ENCODE results near the gene PRDM15. TPM values are rescaled to one million over a fixed set of nuclear protein-coding genes. Genes with fewer than 3 reads are reported as not detected.

PRDM15 gene
- total RNA-seq (2014; rRNA removed; shearing (Covaris generic)) (2.5 and 4.2 TPM in 2 replicates), polyA plus RNA-seq (2016; fragmentation: Nextera tagmentation; extraction: Ambion mirVana) (1.7 and 2.3 TPM in 2 replicates)

GRCh38 chr21:41879190-41879998 is at the start of gene PRDM15:
TSS of gene PRDM15 (minus strand) at chr21:41879344. CDS start at chr21:41860363, 18,981 bp downstream.
- H3K4me3 ChIP-seq: peak within 1 kb of the TSS; percentile 100
- peak within 1 kb of the TSS; percentile 84 for H3K27ac ChIP-seq
- H3K36me3 ChIP-seq (ENCODE audit: low read depth): no peaks in the 10 kb centered on the region
- no peaks in the 10 kb centered on the region for H3K9me3 ChIP-seq (ENCODE audit: low read depth)
- no peaks in the 10 kb centered on the region for H4K20me1 ChIP-seq (ENCODE audit: insufficient read depth)
- 2 to 4% methylated on average over 18 to 62 of the region's 89 CpGs for WGBS, 2 experiments (ENCODE audit: low coverage in 1 of 2, low lambda C conversion rate in 2 of 2, missing lambda C conversion rate in 2 of 2)
- DNase-seq: peak; percentile 90
- H3K4me2 ChIP-seq (ENCODE audit: unreplicated experiment): peak within 1 kb of the TSS; percentile 92
- H3K79me2 ChIP-seq (ENCODE audit: insufficient read depth): peaks cover 36% of the 10 kb centered on the region
- H3K9ac ChIP-seq: peak within 1 kb of the TSS; percentile 98
- TF ChIP-seq EZH2phosphoT487 (IDR thresholded peaks at IDR 0.05; ENCODE audit: insufficient read depth, low read depth): no peak
- TF ChIP-seq EZH2 (IDR thresholded peaks at IDR 0.05; ENCODE audit: insufficient read depth, poor library complexity, severe bottlenecking): no peak
- peaks cover 20% of the 10 kb centered on the region for H3F3A ChIP-seq (ENCODE audit: insufficient read depth)
- H3K27me3 ChIP-seq (replicated peaks; ENCODE audit: insufficient read depth): no peaks in the 10 kb centered on the region
- no peaks in the 10 kb centered on the region for H3K9me2 ChIP-seq (ENCODE audit: insufficient read depth)
- H3K4me1 ChIP-seq (ENCODE audit: insufficient read depth): peaks cover 14% of the 10 kb centered on the region
- in situ Hi-C loops (cut with MboI): no loop called here
- peak within 1 kb of the TSS; percentile 87 for H2AFZ ChIP-seq

- no peak overlapping the region for H3K4me3 ChIP-seq
- H2AFZ ChIP-seq: no peak overlapping the region
- no peak overlapping the region for H3K9ac ChIP-seq
- no peak for TF ChIP-seq EZH2 (IDR thresholded peaks at IDR 0.05; ENCODE audit: insufficient read depth, poor library complexity, severe bottlenecking)
- TF ChIP-seq EZH2phosphoT487 (IDR thresholded peaks at IDR 0.05; ENCODE audit: insufficient read depth, low read depth): no peak
- 96 to 97% methylated on average over 10 of the region's 10 CpGs for WGBS, 2 experiments (ENCODE audit: low coverage in 1 of 2, low lambda C conversion rate in 2 of 2, missing lambda C conversion rate in 2 of 2)
- no peaks in the 10 kb centered on the region for H3K9me3 ChIP-seq (ENCODE audit: low read depth)
- H3K36me3 ChIP-seq (ENCODE audit: low read depth): no peaks in the 10 kb centered on the region
- H3F3A ChIP-seq (ENCODE audit: insufficient read depth): peaks cover 11% of the 10 kb centered on the region
- DNase-seq: no peak
- H3K4me1 ChIP-seq (ENCODE audit: insufficient read depth): peaks cover 20% of the 10 kb centered on the region
- no peak overlapping the region for H3K4me2 ChIP-seq (ENCODE audit: unreplicated experiment)
- no peaks in the 10 kb centered on the region for H4K20me1 ChIP-seq (ENCODE audit: insufficient read depth)
- no peaks in the 10 kb centered on the region for H3K9me2 ChIP-seq (ENCODE audit: insufficient read depth)
- no peaks in the 10 kb centered on the region for H3K27me3 ChIP-seq (replicated peaks; ENCODE audit: insufficient read depth)
- no peak overlapping the region for H3K27ac ChIP-seq
- in situ Hi-C loops (cut with MboI): loop anchor here (25.0 kb wide), 1 partner anchor 184 kb away; no protein-coding TSS in a partner anchor
- peaks cover 39% of the 10 kb centered on the region for H3K79me2 ChIP-seq (ENCODE audit: insufficient read depth)
Observed at GRCh38 chr21:41928621-41929220, 49.6 kb upstream of the PRDM15 start.

- no peak overlapping the region for H3K27ac ChIP-seq
- H3K4me3 ChIP-seq: no peak overlapping the region
- H3K4me2 ChIP-seq (ENCODE audit: unreplicated experiment): no peak overlapping the region
- DNase-seq: no peak
- WGBS, 2 experiments (ENCODE audit: low coverage in 1 of 2, low lambda C conversion rate in 2 of 2, missing lambda C conversion rate in 2 of 2): 91 to 94% methylated on average over 17 of the region's 17 CpGs
- H3K36me3 ChIP-seq (ENCODE audit: low read depth): no peaks in the 10 kb centered on the region
- TF ChIP-seq EZH2 (IDR thresholded peaks at IDR 0.05; ENCODE audit: insufficient read depth, poor library complexity, severe bottlenecking): no peak
- no peak for TF ChIP-seq EZH2phosphoT487 (IDR thresholded peaks at IDR 0.05; ENCODE audit: insufficient read depth, low read depth)
- H3F3A ChIP-seq (ENCODE audit: insufficient read depth): peaks cover 3% of the 10 kb centered on the region
- peaks cover 11% of the 10 kb centered on the region for H3K4me1 ChIP-seq (ENCODE audit: insufficient read depth)
- H3K9ac ChIP-seq: no peak overlapping the region
- no peaks in the 10 kb centered on the region for H4K20me1 ChIP-seq (ENCODE audit: insufficient read depth)
- H3K79me2 ChIP-seq (ENCODE audit: insufficient read depth): peaks cover 48% of the 10 kb centered on the region
- H3K9me3 ChIP-seq (ENCODE audit: low read depth): no peaks in the 10 kb centered on the region
- in situ Hi-C loops (cut with MboI): loop anchor here (25.0 kb wide), 1 partner anchor 184 kb away; no protein-coding TSS in a partner anchor
- no peak overlapping the region for H2AFZ ChIP-seq
- no peaks in the 10 kb centered on the region for H3K27me3 ChIP-seq (replicated peaks; ENCODE audit: insufficient read depth)
- H3K9me2 ChIP-seq (ENCODE audit: insufficient read depth): no peaks in the 10 kb centered on the region
Observed at GRCh38 chr21:41927727-41928409, 48.7 kb upstream of the PRDM15 start.

GRCh38 chr21:41926807-41927171 is 47.6 kb upstream of the PRDM15 start:
- H3K9me2 ChIP-seq (ENCODE audit: insufficient read depth): no peaks in the 10 kb centered on the region
- in situ Hi-C loops (cut with MboI): loop anchor here (25.0 kb wide), 1 partner anchor 186 kb away; no protein-coding TSS in a partner anchor
- no peaks in the 10 kb centered on the region for H3K36me3 ChIP-seq (ENCODE audit: low read depth)
- 38 to 41% methylated on average over 3 of the region's 3 CpGs for WGBS, 2 experiments (ENCODE audit: low coverage in 1 of 2, low lambda C conversion rate in 2 of 2, missing lambda C conversion rate in 2 of 2)
- H3F3A ChIP-seq (ENCODE audit: insufficient read depth): no peaks in the 10 kb centered on the region
- H3K4me1 ChIP-seq (ENCODE audit: insufficient read depth): peaks cover 6% of the 10 kb centered on the region
- H3K9me3 ChIP-seq (ENCODE audit: low read depth): no peaks in the 10 kb centered on the region
- H3K79me2 ChIP-seq (ENCODE audit: insufficient read depth): peaks cover 51% of the 10 kb centered on the region
- H4K20me1 ChIP-seq (ENCODE audit: insufficient read depth): no peaks in the 10 kb centered on the region
- no peak for DNase-seq
- peak overlapping the region; percentile 48 for H3K27ac ChIP-seq
- peak overlapping the region; percentile 71 for H3K9ac ChIP-seq
- H3K4me2 ChIP-seq (ENCODE audit: unreplicated experiment): peak overlapping the region; percentile 97
- no peak for TF ChIP-seq EZH2 (IDR thresholded peaks at IDR 0.05; ENCODE audit: insufficient read depth, poor library complexity, severe bottlenecking)
- TF ChIP-seq EZH2phosphoT487 (IDR thresholded peaks at IDR 0.05; ENCODE audit: insufficient read depth, low read depth): no peak
- peak overlapping the region; percentile 77 for H2AFZ ChIP-seq
- H3K4me3 ChIP-seq: peak overlapping the region; percentile 69
- H3K27me3 ChIP-seq (replicated peaks; ENCODE audit: insufficient read depth): no peaks in the 10 kb centered on the region
